Right atrium auricular region (tissue), 2 donors: ENCODE results near the gene THSD7B. TPM values are rescaled to one million over a fixed set of nuclear protein-coding genes. Genes with fewer than 3 reads are reported as not detected.

Experiments
- DNase-seq: peaks from one replicate; pipeline ENCODE4 v3.0.0-alpha.2; 2019; ENCODE audit warnings: low spot score
- H3K27ac ChIP-seq, 2 donors: fragments of 200-600 bp; sonication (generic); 1 replicate in 1 of 2; 2 replicates in 1 of 2; pipeline ENCODE4 v1.5.1; 2016 to 2019
- H3K27me3 ChIP-seq, 2 donors: fragments of 200-600 bp; sonication (generic); one replicate each; pipeline versions ENCODE4 v1.5.1 to v1.6.0; 2017 to 2019
- H3K36me3 ChIP-seq: fragments of 200-600 bp; sonication (generic); one replicate; pipeline ENCODE4 v1.5.1; 2016
- H3K4me1 ChIP-seq, 2 donors: fragments of 200-600 bp; sonication (generic); one replicate each; pipeline versions ENCODE4 v1.5.1 to v1.6.0; 2017 to 2019
- H3K4me3 ChIP-seq, 2 donors: fragments of 200-600 bp; sonication (generic); 1 replicate in 1 of 2; 2 replicates in 1 of 2; pipeline ENCODE4 v1.5.1; 2017 to 2019; ENCODE audit warnings: mild to moderate bottlenecking in 1 of 2, moderate library complexity in 1 of 2
- H3K9me3 ChIP-seq, 2 donors: fragments of 200-600 bp; sonication (generic); one replicate each; pipeline ENCODE4 v1.5.1; 2019
- total RNA-seq, 2 donors: library from RNA; depleted of rRNA; stranded (reverse); fragments of >200 nt; gene quantifications; one replicate each; pipeline ENCODE4 v1.1.0, GENCODE V29; 2016
- TF ChIP-seq, protein P1 (sequence below), 2 donors: fragments of 200-600 bp; sonication (generic); IDR thresholded peaks; one replicate each; pipeline ENCODE4 v1.5.1; 2019; ENCODE audit warnings: antibody characterized with exemption in 2 of 2

The THSD7B gene
- total RNA-seq, 2 donors from 2014 or later: 0.07 to 0.08 TPM

DNA sequence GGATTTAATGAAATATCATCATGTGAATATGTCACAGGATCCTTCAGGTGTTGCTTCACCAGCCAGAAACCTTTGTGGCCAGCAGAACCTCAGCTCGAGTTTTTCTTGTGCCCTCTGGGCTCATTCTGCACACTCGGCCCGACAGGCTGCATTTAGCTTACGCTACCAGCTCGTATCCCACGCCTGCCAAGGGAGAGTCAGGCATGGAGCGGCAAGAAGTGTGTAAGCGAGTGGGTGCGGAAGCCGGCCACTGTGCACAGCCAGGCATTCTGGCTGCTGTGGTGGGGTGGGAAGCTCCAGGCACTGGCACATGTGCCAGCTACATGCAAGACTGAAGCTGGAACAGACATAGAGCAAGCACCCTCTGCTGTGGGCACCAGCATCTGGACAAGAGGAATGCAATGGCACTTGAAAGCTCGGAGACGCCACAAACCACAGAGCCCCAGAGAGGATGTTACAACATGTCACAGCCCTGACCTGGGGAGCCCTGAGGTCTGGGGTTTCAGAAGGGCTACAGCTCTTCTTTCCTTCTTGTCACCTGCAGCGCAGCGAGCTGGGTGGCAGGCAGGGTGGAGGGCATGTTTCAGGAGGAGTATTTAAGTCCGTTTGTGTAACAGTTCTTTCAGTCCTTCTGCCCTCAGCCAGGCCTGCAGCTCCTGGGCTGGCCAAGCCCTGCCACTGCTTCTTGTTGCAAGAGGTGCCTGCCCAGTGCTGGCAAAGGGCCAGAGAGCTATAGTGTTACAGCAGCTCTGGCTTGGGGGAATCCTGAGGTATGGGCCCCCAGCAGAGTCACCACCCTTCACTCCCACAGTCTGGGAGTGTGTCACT is 941.7 kb downstream of the THSD7B start:
- no peaks in the 10 kb centered on the region for H3K36me3 ChIP-seq
- DNase-seq: no peak
- H3K27ac ChIP-seq: no peak overlapping the region
- H3K4me3 ChIP-seq: no peak overlapping the region
- H3K27me3 ChIP-seq: no peaks in the 10 kb centered on the region
- no peaks in the 10 kb centered on the region for H3K4me1 ChIP-seq
- TF ChIP-seq, protein P1, sequence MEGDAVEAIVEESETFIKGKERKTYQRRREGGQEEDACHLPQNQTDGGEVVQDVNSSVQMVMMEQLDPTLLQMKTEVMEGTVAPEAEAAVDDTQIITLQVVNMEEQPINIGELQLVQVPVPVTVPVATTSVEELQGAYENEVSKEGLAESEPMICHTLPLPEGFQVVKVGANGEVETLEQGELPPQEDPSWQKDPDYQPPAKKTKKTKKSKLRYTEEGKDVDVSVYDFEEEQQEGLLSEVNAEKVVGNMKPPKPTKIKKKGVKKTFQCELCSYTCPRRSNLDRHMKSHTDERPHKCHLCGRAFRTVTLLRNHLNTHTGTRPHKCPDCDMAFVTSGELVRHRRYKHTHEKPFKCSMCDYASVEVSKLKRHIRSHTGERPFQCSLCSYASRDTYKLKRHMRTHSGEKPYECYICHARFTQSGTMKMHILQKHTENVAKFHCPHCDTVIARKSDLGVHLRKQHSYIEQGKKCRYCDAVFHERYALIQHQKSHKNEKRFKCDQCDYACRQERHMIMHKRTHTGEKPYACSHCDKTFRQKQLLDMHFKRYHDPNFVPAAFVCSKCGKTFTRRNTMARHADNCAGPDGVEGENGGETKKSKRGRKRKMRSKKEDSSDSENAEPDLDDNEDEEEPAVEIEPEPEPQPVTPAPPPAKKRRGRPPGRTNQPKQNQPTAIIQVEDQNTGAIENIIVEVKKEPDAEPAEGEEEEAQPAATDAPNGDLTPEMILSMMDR (IDR thresholded peaks at IDR 0.05): no peak
- H3K9me3 ChIP-seq: peaks cover 0 to 25% of the 10 kb centered on the region in 2 donors

DNA sequence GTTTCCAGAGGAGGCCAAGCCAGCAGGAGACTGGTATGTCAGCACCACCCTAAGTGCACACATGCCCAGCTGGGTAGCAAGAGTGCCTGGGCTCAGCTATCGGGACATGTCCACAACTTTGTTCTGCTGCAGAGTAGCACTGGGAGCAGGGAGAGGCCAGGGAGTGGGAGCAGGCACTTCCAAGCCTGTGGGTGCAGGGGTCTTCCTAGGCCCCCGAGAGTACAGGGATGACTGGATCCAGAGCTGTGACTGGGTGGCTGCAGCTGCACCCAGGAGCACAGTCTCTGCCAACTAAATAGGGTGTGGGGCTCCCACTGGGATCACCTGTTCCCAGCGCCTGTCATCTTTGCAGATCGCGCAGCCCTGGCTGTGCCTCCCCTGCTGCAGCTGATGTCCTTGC is 943.0 kb downstream of the THSD7B start:
- no peaks in the 10 kb centered on the region for H3K4me1 ChIP-seq

DNA sequence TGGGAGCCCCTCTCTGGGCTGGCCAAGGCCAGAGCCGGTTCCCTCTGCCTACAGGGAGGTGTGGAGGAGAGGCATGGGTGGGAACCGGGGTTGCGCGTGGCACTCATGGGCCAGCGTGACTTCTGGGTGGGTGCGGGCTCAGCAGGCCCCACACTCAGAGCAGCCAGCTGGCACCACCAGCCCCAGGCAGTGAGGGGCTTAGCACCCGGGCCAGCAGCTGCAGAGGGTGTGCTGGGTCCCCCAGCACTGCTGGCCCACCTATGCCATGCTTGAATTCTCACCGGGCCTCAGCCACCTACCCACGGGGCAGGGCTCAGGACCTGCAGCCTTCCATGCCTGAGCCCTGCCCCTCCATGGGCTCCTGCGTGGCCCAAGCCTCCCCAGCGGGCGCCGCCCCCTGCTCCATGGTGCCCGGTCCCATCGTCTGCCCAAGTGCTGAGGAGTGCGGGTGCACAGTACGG is 950.4 kb downstream of the THSD7B start:
- Histone ChIP-seq H3K4me3 (no peak overlapping the region), H3K36me3 (no peaks in the 10 kb centered on the region), H3K4me1 (no peaks in the 10 kb centered on the region), H3K9me3 (peaks cover 0 to 14% of the 10 kb centered on the region in 2 donors), H3K27me3 (no peaks in the 10 kb centered on the region), H3K27ac (no peak overlapping the region)
- no peak for DNase-seq
- TF ChIP-seq, protein P1 (IDR thresholded peaks at IDR 0.05): no peak

More for the DNA sequence above, 943.0 kb downstream of the THSD7B start:
- DNase-seq: no peak
- peaks cover 0 to 20% of the 10 kb centered on the region in 2 donors for H3K9me3 ChIP-seq
- no peaks in the 10 kb centered on the region for H3K36me3 ChIP-seq
- no peak overlapping the region for H3K27ac ChIP-seq
- no peak overlapping the region for H3K4me3 ChIP-seq
- H3K27me3 ChIP-seq: no peaks in the 10 kb centered on the region
- TF ChIP-seq, protein P1 (IDR thresholded peaks at IDR 0.05): no peak

DNA sequence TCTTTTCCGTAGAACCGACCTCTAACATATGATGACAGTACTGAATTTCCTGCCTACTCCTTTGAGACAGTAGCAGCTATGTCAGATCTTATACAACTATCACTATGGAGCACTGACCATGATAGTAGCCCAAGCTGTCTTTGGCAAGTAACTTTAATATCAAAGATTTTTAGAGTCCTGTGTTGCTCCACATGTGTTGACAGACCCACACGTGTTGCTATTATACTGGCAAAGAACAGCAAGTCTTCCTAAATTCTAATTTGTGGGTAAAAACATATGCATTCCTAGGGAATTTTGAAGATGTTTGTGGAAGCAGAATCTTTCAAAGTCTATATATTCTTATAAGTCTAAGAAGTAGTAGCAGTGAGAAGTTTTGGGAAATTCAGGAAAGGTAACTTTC is 953.4 kb downstream of the THSD7B start:
- Histone ChIP-seq H3K4me1 (no peaks in the 10 kb centered on the region), H3K27me3 (no peaks in the 10 kb centered on the region), H3K9me3 (peaks cover 0 to 6% of the 10 kb centered on the region in 2 donors), H3K27ac (no peak overlapping the region), H3K36me3 (no peaks in the 10 kb centered on the region), H3K4me3 (no peak overlapping the region)
- TF ChIP-seq, protein P1 (IDR thresholded peaks at IDR 0.05): no peak
- DNase-seq: no peak

DNA sequence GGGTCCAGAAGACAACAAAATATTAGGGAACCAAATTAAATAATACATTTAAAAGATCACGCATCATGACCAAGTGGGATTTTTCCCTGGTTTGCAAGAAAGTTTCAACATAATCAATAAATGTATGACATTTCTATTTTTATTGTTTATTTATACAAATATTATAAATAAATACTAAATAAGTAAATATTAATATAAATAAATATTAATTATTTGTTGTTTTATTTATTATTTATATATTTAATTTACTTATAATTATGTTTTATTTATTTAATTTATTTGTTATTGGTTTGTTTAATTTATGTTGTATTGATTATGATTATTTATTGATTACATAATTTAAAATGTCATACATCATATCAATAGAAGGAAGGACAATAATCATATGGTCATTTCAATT is 956.4 kb downstream of the THSD7B start:
- Histone ChIP-seq H3K27ac (no peak overlapping the region), H3K27me3 (no peaks in the 10 kb centered on the region), H3K36me3 (no peaks in the 10 kb centered on the region), H3K4me3 (no peak overlapping the region), H3K4me1 (no peaks in the 10 kb centered on the region), H3K9me3 (peaks cover 0 to 6% of the 10 kb centered on the region in 2 donors)
- TF ChIP-seq, protein P1 (IDR thresholded peaks at IDR 0.05): no peak
- DNase-seq: no peak
